Endothelial cell of umbilical vein (primary cell): Measurements from ENCODE around the gene RPL10A.

Experiments used
- CTCF ChIP-seq, 2 donors: IDR thresholded peaks; 1 replicate in 1 of 2; 2 replicates in 1 of 2; pipeline ENCODE4 v1.5.1; 2011; ENCODE audit warnings: low read length in 2 of 2, mild to moderate bottlenecking in 2 of 2, moderate library complexity in 2 of 2, control low read depth in 1 of 2, inconsistent platforms in 1 of 2, low read depth in 1 of 2; ENCODE audit not compliant: insufficient read depth in 1 of 2; ENCODE audit errors: extremely low read depth in 1 of 2
- EZH2 ChIP-seq: IDR thresholded peaks from 2 replicates; pipeline ENCODE4 v1.6.1; 2012; ENCODE audit warnings: borderline replicate concordance, low read depth, mild to moderate bottlenecking, moderate library complexity, low read length, inconsistent platforms; ENCODE audit not compliant: severe bottlenecking
- MAX ChIP-seq: IDR thresholded peaks from 2 replicates; pipeline ENCODE4 v1.6.1; 2011; ENCODE audit not compliant: insufficient read depth, insufficient read length
- POLR2AphosphoS5 ChIP-seq: IDR thresholded peaks from 2 replicates; pipeline ENCODE4 v1.6.1; 2012; ENCODE audit warnings: low read depth, mild to moderate bottlenecking, control low read depth, low read length, moderate library complexity; ENCODE audit not compliant: insufficient read depth

- TF ChIP-seq CTCF (IDR thresholded peaks at IDR 0.05; ENCODE audit: extremely low read depth in 1 of 2, insufficient read depth in 1 of 2, low read depth in 1 of 2, low read length in 2 of 2) (no peak), MAX (no peak), POLR2AphosphoS5 (peak; percentile 36), EZH2 (no peak)
Measured at GRCh38 chr6:35426074-35426473, 42.1 kb upstream of the RPL10A start.
